Measurements from ENCODE around the gene UBAP2L.

DNA sequence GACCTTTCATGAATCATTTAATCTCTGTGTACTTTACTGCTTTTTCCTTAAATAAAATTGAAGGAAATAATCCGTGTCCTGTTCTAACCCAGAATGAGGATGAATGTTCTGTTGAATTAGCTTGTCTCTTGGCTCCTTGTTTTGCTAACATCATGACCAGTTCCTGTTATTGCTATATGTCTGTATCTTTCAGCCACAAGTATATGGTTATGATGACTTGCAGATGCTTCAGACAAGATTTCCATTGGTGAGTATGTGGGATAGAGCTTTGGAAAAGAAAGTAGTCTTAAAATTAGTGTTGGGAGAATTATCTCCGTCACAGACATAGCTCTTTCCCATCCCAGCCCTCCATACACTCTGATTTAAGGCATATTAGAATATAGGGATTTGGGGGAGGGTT lies 38.0 kb downstream of the UBAP2L start:
- TF ChIP-seq POLR2A (IDR thresholded peaks at IDR 0.05): no peak
- TF ChIP-seq, protein P1, sequence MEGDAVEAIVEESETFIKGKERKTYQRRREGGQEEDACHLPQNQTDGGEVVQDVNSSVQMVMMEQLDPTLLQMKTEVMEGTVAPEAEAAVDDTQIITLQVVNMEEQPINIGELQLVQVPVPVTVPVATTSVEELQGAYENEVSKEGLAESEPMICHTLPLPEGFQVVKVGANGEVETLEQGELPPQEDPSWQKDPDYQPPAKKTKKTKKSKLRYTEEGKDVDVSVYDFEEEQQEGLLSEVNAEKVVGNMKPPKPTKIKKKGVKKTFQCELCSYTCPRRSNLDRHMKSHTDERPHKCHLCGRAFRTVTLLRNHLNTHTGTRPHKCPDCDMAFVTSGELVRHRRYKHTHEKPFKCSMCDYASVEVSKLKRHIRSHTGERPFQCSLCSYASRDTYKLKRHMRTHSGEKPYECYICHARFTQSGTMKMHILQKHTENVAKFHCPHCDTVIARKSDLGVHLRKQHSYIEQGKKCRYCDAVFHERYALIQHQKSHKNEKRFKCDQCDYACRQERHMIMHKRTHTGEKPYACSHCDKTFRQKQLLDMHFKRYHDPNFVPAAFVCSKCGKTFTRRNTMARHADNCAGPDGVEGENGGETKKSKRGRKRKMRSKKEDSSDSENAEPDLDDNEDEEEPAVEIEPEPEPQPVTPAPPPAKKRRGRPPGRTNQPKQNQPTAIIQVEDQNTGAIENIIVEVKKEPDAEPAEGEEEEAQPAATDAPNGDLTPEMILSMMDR (IDR thresholded peaks at IDR 0.05): no peak

Data from heart left ventricle (tissue), 13 donors.